Epithelial cell of proximal tubule (primary cell): ENCODE results near the gene PIRT. TPM values are rescaled to one million over a fixed set of nuclear protein-coding genes. Genes with fewer than 3 reads are reported as not detected.

Source experiments
- DNase-seq: peaks from one replicate; pipeline ENCODE4 v3.0.0-alpha.2; 2011; ENCODE audit warnings: low read depth
- H3K4me3 ChIP-seq: 2 replicates; pipeline ENCODE4 v1.5.1; 2011; ENCODE audit warnings: low read depth, mild to moderate bottlenecking, low read length
- CTCF ChIP-seq: conservative IDR thresholded peaks from 2 replicates; pipeline ENCODE4 v1.5.1; 2012; ENCODE audit warnings: low read depth, mild to moderate bottlenecking, low read length
- total RNA-seq: library from RNA; depleted of rRNA; stranded (reverse); fragments of >200 nt; gene quantifications from 2 replicates; pipeline ENCODE4 v1.2.3, GENCODE V29; 2015

PIRT gene
- total RNA-seq, 1 donor from 2014 or later, result not detected

- TF ChIP-seq CTCF, result no peak
- H3K4me3 ChIP-seq, result no peak overlapping the region
- no peak for DNase-seq
Observed at GRCh38 chr17:10799407-10799806, 38.5 kb downstream of the PIRT start.

- no peak for TF ChIP-seq CTCF
- DNase-seq, result no peak
- H3K4me3 ChIP-seq, result no peak overlapping the region
Observed at GRCh38 chr17:10798910-10799309, 39.0 kb downstream of the PIRT start.

GRCh38 chr17:10798332-10798749 is 39.5 kb downstream of the PIRT start:
- H3K4me3 ChIP-seq, result no peak overlapping the region
- no peak for DNase-seq
- TF ChIP-seq CTCF, result no peak

GRCh38 chr17:10797476-10798328 is 40.2 kb downstream of the PIRT start:
- DNase-seq, result no peak
- H3K4me3 ChIP-seq, result no peak overlapping the region
- TF ChIP-seq CTCF, result no peak

GRCh38 chr17:10793816-10794215 is 44.1 kb downstream of the PIRT start:
- DNase-seq, result no peak
- no peak overlapping the region for H3K4me3 ChIP-seq
- TF ChIP-seq CTCF, result no peak

GRCh38 chr17:10793256-10793655 is 44.6 kb downstream of the PIRT start:
- no peak for TF ChIP-seq CTCF
- H3K4me3 ChIP-seq, result no peak overlapping the region
- no peak for DNase-seq

- no peak overlapping the region for H3K4me3 ChIP-seq
- DNase-seq, result no peak
- no peak for TF ChIP-seq CTCF
Observed at GRCh38 chr17:10792151-10792550, 45.7 kb downstream of the PIRT start.
